ENCODE results near the gene ITGA7.

GRCh38 chr12:55685671-55686070, 22.0 kb downstream of the ITGA7 start:
- TF ChIP-seq CTCF (conservative IDR thresholded peaks at IDR 0.05; ENCODE audit: low read depth, low read length) (no peak), USF2 (IDR thresholded peaks at IDR 0.05; ENCODE audit: low read depth, low read length) (no peak), POLR2A (IDR thresholded peaks at IDR 0.05; ENCODE audit: low read depth, low read length) (no peak), BHLHE40 (IDR thresholded peaks at IDR 0.05; ENCODE audit: low read depth, low read length) (no peak), CEBPB (IDR thresholded peaks at IDR 0.05; ENCODE audit: low read depth, low read length) (no peak), RFX5 (IDR thresholded peaks at IDR 0.05; ENCODE audit: low read depth, low read length) (no peak), RAD21 (IDR thresholded peaks at IDR 0.05; ENCODE audit: low read length) (no peak), FOS (IDR thresholded peaks at IDR 0.05; ENCODE audit: low read depth, low read length) (no peak), MAFK (IDR thresholded peaks at IDR 0.05; ENCODE audit: low read depth, low read length) (no peak), SMC3 (IDR thresholded peaks at IDR 0.05; ENCODE audit: low read depth, low read length) (no peak), MAZ (IDR thresholded peaks at IDR 0.05; ENCODE audit: borderline replicate concordance, low read depth, low read length) (no peak), MXI1 (IDR thresholded peaks at IDR 0.05; ENCODE audit: borderline replicate concordance, low read depth, low read length) (no peak)
- TF ChIP-seq, protein P1, sequence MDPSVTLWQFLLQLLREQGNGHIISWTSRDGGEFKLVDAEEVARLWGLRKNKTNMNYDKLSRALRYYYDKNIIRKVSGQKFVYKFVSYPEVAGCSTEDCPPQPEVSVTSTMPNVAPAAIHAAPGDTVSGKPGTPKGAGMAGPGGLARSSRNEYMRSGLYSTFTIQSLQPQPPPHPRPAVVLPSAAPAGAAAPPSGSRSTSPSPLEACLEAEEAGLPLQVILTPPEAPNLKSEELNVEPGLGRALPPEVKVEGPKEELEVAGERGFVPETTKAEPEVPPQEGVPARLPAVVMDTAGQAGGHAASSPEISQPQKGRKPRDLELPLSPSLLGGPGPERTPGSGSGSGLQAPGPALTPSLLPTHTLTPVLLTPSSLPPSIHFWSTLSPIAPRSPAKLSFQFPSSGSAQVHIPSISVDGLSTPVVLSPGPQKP (IDR thresholded peaks at IDR 0.05; ENCODE audit: borderline replicate concordance, low read depth, low read length), result no peak

Measured in IMR-90 (cell line).